OCI-LY3 (cell line): ENCODE results near the gene MDM4.

Source experiments
- H2AFZ ChIP-seq: fragments of 200-600, 300-600 bp; shearing (Covaris generic); 2 replicates; pipeline ENCODE4 v1.6.0; 2014; ENCODE audit warnings: antibody characterized with exemption, low read depth, low read length
- H3K27ac ChIP-seq: fragments of 200-600, 300-600 bp; sonication (generic); 2 replicates; pipeline ENCODE4 v1.5.1; 2014; ENCODE audit warnings: mild to moderate bottlenecking, low read length, moderate library complexity, mixed read lengths
- H3K27me3 ChIP-seq: fragments of 200-600, 300-600 bp; sonication (generic); 2 replicates; pipeline ENCODE4 v1.6.1; 2014; ENCODE audit warnings: low read depth, low read length, mixed read lengths
- H3K36me3 ChIP-seq: fragments of 200-600, 300-600 bp; sonication (generic); replicated peaks from 2 replicates; pipeline ENCODE3; 2014; ENCODE audit warnings: low read depth, low read length, mixed read lengths
- H3K4me1 ChIP-seq: fragments of 300-600, 200-600 bp; sonication (generic); 2 replicates; pipeline ENCODE4 v1.6.1; 2014; ENCODE audit warnings: low read length, mixed read lengths
- H3K4me2 ChIP-seq: fragments of 200-600, 300-600 bp; sonication (generic); 2 replicates; pipeline ENCODE4 v1.6.1; 2014; ENCODE audit warnings: low read length, mixed read lengths
- H3K4me3 ChIP-seq: fragments of 300-600, 200-600 bp; sonication (generic); 2 replicates; pipeline ENCODE4 v1.5.1; 2014; ENCODE audit warnings: antibody characterized with exemption, mild to moderate bottlenecking, low read length, moderate library complexity
- H3K79me2 ChIP-seq: fragments of 300-600, 200-600 bp; shearing (Covaris generic); 2 replicates; pipeline ENCODE4 v1.6.1; 2014; ENCODE audit warnings: mild to moderate bottlenecking, low read length, mixed read lengths
- H3K9ac ChIP-seq: fragments of 300-600, 200-600 bp; shearing (Covaris generic); 2 replicates; pipeline ENCODE4 v1.6.0; 2014; ENCODE audit warnings: mild to moderate bottlenecking, low read length, moderate library complexity
- H3K9me3 ChIP-seq: fragments of 200-600, 300-600 bp; shearing (Covaris generic); 2 replicates; pipeline ENCODE4 v1.6.1; 2014; ENCODE audit warnings: low read length, mixed read lengths; ENCODE audit not compliant: insufficient read depth
- H4K20me1 ChIP-seq: fragments of 200-600, 300-600 bp; sonication (generic); 2 replicates; pipeline ENCODE4 v1.6.1; 2016; ENCODE audit warnings: low read length, mixed read lengths; ENCODE audit not compliant: insufficient read depth
- CTCF ChIP-seq: fragments of 200-600, 300-600 bp; sonication (generic); IDR thresholded peaks from 2 replicates; pipeline ENCODE4 v1.5.1; 2014; ENCODE audit warnings: antibody characterized with exemption, low read length, low read depth
- EZH2phosphoT487 ChIP-seq: fragments of 200-600 bp; shearing (Covaris generic); IDR thresholded peaks from 2 replicates; pipeline ENCODE4 v1.6.1; 2018; ENCODE audit warnings: antibody characterized with exemption, mixed run types, low read depth

The MDM4 gene

GRCh38 chr1:204578867-204579664, 62.9 kb downstream of the MDM4 start:
- Histone ChIP-seq H3K27ac (no peak overlapping the region), H3K9ac (peak overlapping the region; percentile 23; the same call in 1 of the 2 replicates), H3K79me2 (no peaks in the 10 kb centered on the region), H3K9me3 (no peaks in the 10 kb centered on the region), H2AFZ (no peak overlapping the region), H3K4me3 (peak overlapping the region; percentile 67), H3K27me3 (no peaks in the 10 kb centered on the region), H3K4me2 (peak overlapping the region; percentile 80), H4K20me1 (no peaks in the 10 kb centered on the region), H3K4me1 (peaks cover 17% of the 10 kb centered on the region), H3K36me3 (no peaks in the 10 kb centered on the region)
- no peak for TF ChIP-seq EZH2phosphoT487
- no peak for TF ChIP-seq CTCF

GRCh38 chr1:204579681-204580080, 63.5 kb downstream of the MDM4 start:
- peak overlapping the region; percentile 67; the same call in 1 of the 2 replicates for H3K4me3 ChIP-seq
- TF ChIP-seq EZH2phosphoT487: no peak
- no peak for TF ChIP-seq CTCF
- H3K9ac ChIP-seq: peak overlapping the region; percentile 23; the same call in 1 of the 2 replicates
- H3K79me2 ChIP-seq: no peaks in the 10 kb centered on the region
- H2AFZ ChIP-seq: no peak overlapping the region
- H3K4me1 ChIP-seq: peaks cover 19% of the 10 kb centered on the region
- no peak overlapping the region for H3K27ac ChIP-seq
- peak overlapping the region; percentile 80 for H3K4me2 ChIP-seq
- no peaks in the 10 kb centered on the region for H3K27me3 ChIP-seq
- H3K9me3 ChIP-seq: no peaks in the 10 kb centered on the region
- H4K20me1 ChIP-seq: no peaks in the 10 kb centered on the region
- no peaks in the 10 kb centered on the region for H3K36me3 ChIP-seq

GRCh38 chr1:204580862-204581261, 64.7 kb downstream of the MDM4 start:
- Histone ChIP-seq H3K4me1 (peaks cover 26% of the 10 kb centered on the region), H3K9me3 (no peaks in the 10 kb centered on the region)

More at GRCh38 chr1:204580862-204581261, 64.7 kb downstream of the MDM4 start:
- Histone ChIP-seq H3K4me2 (no peak overlapping the region), H2AFZ (no peak overlapping the region), H3K79me2 (no peaks in the 10 kb centered on the region), H3K4me3 (no peak overlapping the region), H4K20me1 (no peaks in the 10 kb centered on the region), H3K36me3 (no peaks in the 10 kb centered on the region), H3K9ac (no peak overlapping the region), H3K27ac (no peak overlapping the region), H3K27me3 (no peaks in the 10 kb centered on the region)
- TF ChIP-seq EZH2phosphoT487 (no peak), CTCF (no peak)
